Hypothalamus (tissue), 51 donors: Measurements from ENCODE around the gene GFOD2.
A peak's percentile ranks its signal among the peaks of the same experiment; 100 is the strongest.

ENCODE experiments used
- DNase-seq, 51 donors: peaks; one replicate each; lab custom pipeline; 2025; lab: John Stamatoyannopoulos, UW

The GFOD2 gene

DNA sequence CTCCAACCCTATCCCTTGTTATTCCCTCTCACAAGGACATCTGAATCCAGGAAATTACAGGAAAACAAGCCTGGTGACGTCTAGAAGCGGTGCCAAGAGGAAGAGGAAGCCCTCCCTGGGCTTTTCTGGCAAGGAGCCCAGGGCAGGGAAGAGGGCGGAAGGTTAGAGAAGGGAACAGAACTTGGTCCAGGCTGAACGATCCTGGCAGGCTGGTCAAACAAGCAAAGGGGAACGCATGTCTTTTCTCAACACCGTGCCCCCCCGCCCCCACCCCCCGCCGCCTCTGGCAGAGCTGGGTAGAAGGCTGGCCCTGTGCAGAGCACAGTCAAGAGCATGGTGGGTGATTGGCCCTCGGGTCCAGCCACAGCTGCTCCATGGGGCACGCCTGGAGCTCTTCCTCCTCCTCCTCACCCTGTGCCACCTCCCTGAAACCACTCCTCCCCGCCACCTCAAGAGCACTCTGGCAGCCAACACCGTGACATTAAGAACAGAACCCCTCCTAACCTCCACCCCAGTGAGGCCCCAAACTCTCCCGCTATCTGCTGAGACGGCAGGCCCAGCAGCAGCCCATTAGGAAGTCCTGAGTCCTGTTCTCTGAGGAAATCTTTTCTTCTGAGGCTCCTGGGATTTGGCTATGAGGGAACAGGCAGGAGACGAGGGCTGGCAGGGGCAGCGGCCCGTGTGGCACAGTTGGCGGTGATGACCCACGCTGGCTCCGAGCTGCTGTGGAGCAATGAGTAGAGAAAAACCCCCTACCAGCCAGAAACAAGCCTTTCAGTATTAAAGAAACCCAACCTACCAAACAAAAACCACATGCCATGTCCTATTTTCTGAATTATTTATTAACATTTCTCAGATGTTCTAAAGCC is 45.2 kb downstream of the GFOD2 start:
- DNase-seq = peak in 18 of 51 donors; percentile 10 to 43 (median 26)

- peak in 33 of 51 donors; percentile 9 to 72 (median 38) for DNase-seq
These were observed 46.1 kb downstream of the GFOD2 start for GRCh38 chr16:67672739-67673662.

DNA sequence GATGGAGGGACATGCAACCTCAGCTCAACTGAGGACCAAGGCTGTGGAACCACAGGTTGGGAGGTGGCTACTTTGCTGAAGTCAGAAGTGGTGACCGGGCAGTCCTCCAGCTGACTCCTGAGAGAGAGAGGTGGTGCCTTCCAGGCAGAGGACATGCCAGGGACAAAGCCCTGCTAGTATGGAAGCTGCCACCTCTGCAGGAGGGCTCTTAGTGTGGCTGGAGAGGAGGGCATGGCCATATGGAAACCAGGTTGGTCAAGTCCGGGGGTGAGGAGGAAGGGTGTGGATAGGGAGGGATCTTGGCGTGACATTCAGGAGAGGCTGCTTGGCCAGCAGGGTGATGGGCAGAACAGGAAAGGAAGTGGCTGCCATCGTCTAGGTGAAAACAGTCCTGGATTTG is 46.8 kb downstream of the GFOD2 start:
- DNase-seq = no peak

DNA sequence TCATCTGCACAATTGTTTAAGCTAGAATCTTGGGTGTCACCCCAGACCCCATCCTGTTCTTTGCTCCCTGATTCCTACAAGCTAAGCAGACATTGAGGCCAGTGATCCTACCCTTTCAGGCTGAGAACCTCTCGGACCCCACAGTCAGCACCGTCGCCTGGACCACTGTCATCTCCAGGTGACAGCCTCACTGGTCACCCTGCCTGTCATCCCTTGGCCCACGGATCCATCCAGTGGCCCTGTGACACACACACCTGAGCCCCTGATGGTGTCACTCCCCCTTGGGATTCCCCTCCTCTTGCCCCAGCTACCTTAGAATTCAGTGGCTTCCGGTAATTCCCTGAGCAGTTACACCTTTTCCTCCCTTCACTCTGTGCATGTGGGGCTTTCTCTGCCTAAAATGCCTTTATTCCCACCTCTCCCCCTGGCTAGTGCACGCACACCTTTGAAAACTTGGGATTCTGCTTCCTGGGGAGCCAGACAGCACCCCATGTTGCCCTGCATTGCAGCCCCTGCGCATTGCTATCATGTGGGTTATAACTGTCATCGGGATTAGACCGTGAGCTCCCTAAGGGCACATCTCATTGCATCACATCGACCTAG is 49.5 kb downstream of the GFOD2 start:
- DNase-seq = no peak

- DNase-seq = no peak
These were observed 50.5 kb downstream of the GFOD2 start for GRCh38 chr16:67668495-67669157.

DNA sequence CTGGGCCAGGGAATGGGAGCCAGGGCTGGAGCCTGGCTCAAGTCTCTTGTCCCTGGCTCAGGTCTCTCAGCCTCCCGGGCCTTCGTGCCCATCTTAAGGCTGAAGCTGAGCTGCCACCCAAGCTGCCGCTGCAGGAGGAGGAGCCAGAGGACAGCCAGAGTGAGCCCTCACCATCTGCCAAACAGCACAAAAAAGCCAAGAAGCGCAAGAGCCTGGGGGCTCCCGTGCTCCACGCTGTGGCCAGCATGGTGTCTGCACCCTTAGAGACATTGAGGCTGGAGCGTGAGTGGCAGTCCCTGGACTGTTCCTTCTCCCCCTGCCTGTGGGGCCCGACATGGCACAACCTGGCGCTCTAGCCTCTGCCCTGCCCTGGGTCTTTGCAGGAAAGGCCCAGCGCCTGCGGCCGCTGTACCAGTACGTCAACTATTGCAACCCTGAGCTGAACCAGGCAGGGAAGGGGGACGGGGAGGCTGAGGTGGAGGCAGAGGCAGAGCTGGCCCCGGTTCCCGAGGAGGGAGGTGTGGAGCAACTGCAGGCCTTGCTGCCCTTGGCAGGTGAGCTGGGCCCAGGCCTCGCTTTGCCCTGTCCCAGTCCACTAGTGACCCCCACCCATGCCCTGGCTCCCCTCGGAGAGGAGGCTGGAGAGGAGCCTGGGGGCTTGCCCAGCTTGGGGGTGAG is 51.2 kb downstream of the GFOD2 start:
- peak in 50 of 51 donors; percentile 11 to 93 (median 75) for DNase-seq

DNA sequence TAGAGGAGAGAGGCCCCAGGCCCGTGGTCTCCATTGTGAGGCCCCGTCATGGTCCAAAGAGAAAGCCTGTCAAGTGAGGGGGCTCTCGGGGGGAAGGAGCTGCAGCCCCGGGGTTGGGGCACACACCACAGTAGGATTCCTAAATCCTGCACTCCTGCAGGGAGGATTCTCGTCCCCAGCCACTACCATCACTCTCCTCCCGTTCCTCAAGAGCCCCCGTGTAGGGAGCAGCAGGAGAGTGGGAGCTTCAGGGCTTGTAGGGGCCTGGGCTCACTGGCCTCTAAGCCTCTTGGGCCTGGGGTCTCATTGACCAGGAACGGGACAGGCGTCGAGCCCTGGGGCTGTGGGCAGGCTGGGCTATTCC is 51.7 kb downstream of the GFOD2 start:
- no peak for DNase-seq

GRCh38 chr16:67666559-67667452 is 52.3 kb downstream of the GFOD2 start, which contains the start of the genes C16orf86 and ENKD1:
Gene C16orf86 (plus strand): TSS chr16:67666814. CDS start chr16:67666971, 157 bp downstream.
Gene ENKD1 (minus strand): TSS chr16:67666750. CDS start chr16:67666442, 308 bp downstream.
- peak in 49 of 51 donors; percentile 5 to 87 (median 73) for DNase-seq

- DNase-seq = peak in 3 of 51 donors; percentile 17 to 26 (median 18)
These were observed 53.0 kb downstream of the GFOD2 start for GRCh38 chr16:67666032-67666551.

GRCh38 chr16:67665598-67665997 is 53.5 kb downstream of the GFOD2 start:
- DNase-seq = no peak

DNA sequence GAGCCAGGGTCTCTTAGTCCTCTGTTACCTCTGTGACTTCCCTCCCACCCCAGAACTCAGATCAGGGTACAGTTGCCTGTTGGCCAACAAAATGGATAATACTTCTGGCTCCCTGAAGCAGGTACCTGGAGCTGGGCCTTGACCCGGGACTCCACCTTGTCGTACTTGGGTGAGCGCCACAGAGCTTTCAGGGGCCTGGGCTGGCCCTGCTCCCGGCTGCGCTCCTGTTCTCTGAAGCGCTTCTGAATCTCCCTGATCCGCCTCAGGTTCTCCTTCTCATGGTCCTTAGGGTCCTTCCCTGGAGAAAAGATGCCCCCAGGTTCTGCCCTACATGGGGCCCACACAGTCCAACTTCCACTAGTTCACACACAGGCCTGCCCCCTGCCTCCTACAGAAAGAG is 54.2 kb downstream of the GFOD2 start:
- DNase-seq = no peak

DNA sequence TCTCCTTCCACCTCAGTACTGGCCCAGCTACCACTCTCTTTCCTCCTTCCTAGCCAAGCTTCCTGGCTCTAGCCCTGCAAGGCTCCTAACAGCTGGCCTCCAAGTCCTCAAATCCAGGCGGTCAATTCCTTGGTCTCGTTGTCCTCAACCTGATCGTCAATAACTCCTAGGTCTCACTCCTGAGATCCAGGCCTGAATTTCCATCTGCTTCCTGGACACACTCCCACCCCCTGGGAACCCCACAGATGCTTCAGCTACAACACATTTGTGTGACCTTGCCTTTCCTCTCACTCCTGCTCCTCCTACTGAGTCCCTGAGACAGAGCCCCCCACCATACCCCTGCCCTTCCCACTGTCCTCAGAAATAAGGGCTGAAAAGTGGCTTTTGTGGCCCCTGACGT is 54.9 kb downstream of the GFOD2 start:
- no peak for DNase-seq

- no peak for DNase-seq
These were observed 55.3 kb downstream of the GFOD2 start for GRCh38 chr16:67663877-67664222.

- DNase-seq = peak in 8 of 51 donors; percentile 7 to 28 (median 16)
These were observed 55.8 kb downstream of the GFOD2 start for GRCh38 chr16:67663151-67663876.

DNA sequence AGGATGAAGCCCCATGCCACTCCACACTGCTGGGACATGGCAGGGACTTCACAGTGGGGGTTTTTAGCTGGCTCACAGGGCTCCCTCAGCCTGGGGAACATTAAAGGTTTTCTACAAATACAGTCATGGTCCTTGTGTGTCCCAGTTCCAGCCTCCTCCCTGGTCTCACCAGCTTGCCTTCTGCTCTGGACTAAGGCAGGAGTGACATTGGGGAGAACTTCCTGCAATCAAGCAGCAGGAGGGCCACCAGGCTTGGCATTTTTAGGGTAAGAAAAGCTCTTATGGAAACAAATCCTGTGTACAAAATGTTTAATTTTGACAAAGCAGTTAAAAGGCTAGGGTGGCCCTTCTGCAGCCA is 56.5 kb downstream of the GFOD2 start:
- no peak for DNase-seq

DNA sequence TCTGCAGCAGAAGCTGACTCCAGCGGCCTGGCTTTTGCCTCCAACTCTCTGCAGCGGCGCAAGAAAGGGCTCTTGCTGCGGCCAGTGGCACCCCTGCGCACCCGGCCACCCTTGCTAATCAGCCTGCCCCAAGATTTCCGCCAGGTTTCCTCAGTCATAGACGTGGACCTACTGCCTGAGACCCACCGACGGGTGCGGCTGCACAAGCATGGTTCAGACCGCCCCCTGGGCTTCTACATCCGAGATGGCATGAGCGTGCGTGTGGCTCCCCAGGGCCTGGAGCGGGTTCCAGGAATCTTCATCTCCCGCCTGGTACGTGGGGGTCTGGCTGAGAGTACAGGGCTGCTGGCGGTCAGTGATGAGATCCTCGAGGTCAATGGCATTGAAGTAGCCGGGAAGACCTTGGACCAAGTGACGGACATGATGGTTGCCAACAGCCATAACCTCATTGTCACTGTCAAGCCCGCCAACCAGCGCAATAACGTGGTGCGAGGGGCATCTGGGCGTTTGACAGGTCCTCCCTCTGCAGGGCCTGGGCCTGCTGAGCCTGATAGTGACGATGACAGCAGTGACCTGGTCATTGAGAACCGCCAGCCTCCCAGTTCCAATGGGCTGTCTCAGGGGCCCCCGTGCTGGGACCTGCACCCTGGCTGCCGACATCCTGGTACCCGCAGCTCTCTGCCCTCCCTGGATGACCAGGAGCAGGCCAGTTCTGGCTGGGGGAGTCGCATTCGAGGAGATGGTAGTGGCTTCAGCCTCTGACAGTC is 57.0 kb downstream of the GFOD2 start:
- no peak for DNase-seq
